Liver (tissue), 9 donors: ENCODE results near the gene PDE1C. TPM values are rescaled to one million over a fixed set of nuclear protein-coding genes. Genes with fewer than 3 reads are reported as not detected.

Experiments used
- DNase-seq: peaks from one replicate; pipeline ENCODE4 v3.0.0-alpha.2; 2017; ENCODE audit warnings: low spot score
- H3K27ac ChIP-seq, 2 donors: one replicate each; pipeline ENCODE4 v1.7.0; 2013; ENCODE audit warnings: inconsistent platforms in 2 of 2, low read length in 2 of 2, control low read depth in 1 of 2, low read depth in 1 of 2, mild to moderate bottlenecking in 1 of 2
- H3K27me3 ChIP-seq, 4 donors: one replicate each; pipeline versions ENCODE4 v1.6.1 to v1.7.0; 2013; ENCODE audit warnings: low read length in 3 of 4, inconsistent platforms in 1 of 4, mild to moderate bottlenecking in 1 of 4, moderate library complexity in 1 of 4; ENCODE audit not compliant: control insufficient read depth in 4 of 4, insufficient read depth in 4 of 4
- H3K36me3 ChIP-seq, 4 donors: one replicate each; pipeline versions ENCODE4 v1.6.1 to v1.7.0; 2013; ENCODE audit warnings: low read length in 3 of 4, mild to moderate bottlenecking in 3 of 4, low read depth in 1 of 4, moderate library complexity in 1 of 4; ENCODE audit not compliant: control insufficient read depth in 4 of 4, insufficient read depth in 3 of 4
- H3K4me1 ChIP-seq, 4 donors: one replicate each; pipeline versions ENCODE4 v1.6.1 to v1.7.0; 2013; ENCODE audit warnings: low read length in 3 of 4, mild to moderate bottlenecking in 3 of 4, moderate library complexity in 1 of 4; ENCODE audit not compliant: control insufficient read depth in 4 of 4, insufficient read depth in 4 of 4
- H3K4me3 ChIP-seq, 3 donors: one replicate each; pipeline versions ENCODE4 v1.6.1 to v1.7.0; 2013; ENCODE audit warnings: low read length in 3 of 3, control low read depth in 1 of 3, low read depth in 1 of 3, mild to moderate bottlenecking in 1 of 3
- H3K9ac ChIP-seq, 2 donors: one replicate each; pipeline ENCODE4 v1.7.0; 2013; ENCODE audit warnings: low read length in 2 of 2, mild to moderate bottlenecking in 2 of 2, moderate library complexity in 2 of 2, control low read depth in 1 of 2, low read depth in 1 of 2
- H3K9me3 ChIP-seq, 4 donors: one replicate each; pipeline versions ENCODE4 v1.6.1 to v1.7.0; 2013; ENCODE audit warnings: low read length in 3 of 4; ENCODE audit not compliant: control insufficient read depth in 4 of 4
- EGR1 ChIP-seq, 2 donors: IDR thresholded peaks; 2 replicates each; pipeline ENCODE4 v1.6.1; 2016 to 2018; ENCODE audit warnings: antibody characterized with exemption in 2 of 2, low read depth in 2 of 2
- FOXA1 ChIP-seq: IDR thresholded peaks from 2 replicates; pipeline ENCODE4 v1.6.1; 2016; ENCODE audit warnings: antibody characterized with exemption
- FOXA2 ChIP-seq: IDR thresholded peaks from 2 replicates; pipeline ENCODE4 v1.6.1; 2016; ENCODE audit warnings: antibody characterized with exemption
- GABPA ChIP-seq, 2 donors: IDR thresholded peaks in 1 of 2; conservative IDR thresholded peaks in 1 of 2; 2 replicates each; pipeline ENCODE4 v1.6.1; 2016; ENCODE audit warnings: antibody characterized with exemption in 2 of 2, mild to moderate bottlenecking in 1 of 2, moderate library complexity in 1 of 2
- HNF4A ChIP-seq, 2 donors: conservative IDR thresholded peaks; 2 replicates each; pipeline ENCODE4 v1.6.1; 2016; ENCODE audit warnings: antibody characterized with exemption in 2 of 2, mild to moderate bottlenecking in 2 of 2
- HNF4G ChIP-seq: IDR thresholded peaks from 2 replicates; pipeline ENCODE4 v1.6.1; 2016; ENCODE audit warnings: antibody characterized with exemption
- NR2F2 ChIP-seq: IDR thresholded peaks from 2 replicates; pipeline ENCODE4 v1.6.1; 2016; ENCODE audit warnings: antibody characterized with exemption
- RXRA ChIP-seq, 2 donors: IDR thresholded peaks; 2 replicates each; pipeline ENCODE4 v1.6.1; 2017 to 2018; ENCODE audit warnings: antibody characterized with exemption in 2 of 2, mild to moderate bottlenecking in 1 of 2
- SP1 ChIP-seq: IDR thresholded peaks from 2 replicates; pipeline ENCODE4 v1.6.1; 2018; ENCODE audit warnings: antibody characterized with exemption, mild to moderate bottlenecking
- TAF1 ChIP-seq: conservative IDR thresholded peaks from 2 replicates; pipeline ENCODE4 v1.6.1; 2016; ENCODE audit warnings: antibody characterized with exemption, mild to moderate bottlenecking
- YY1 ChIP-seq: IDR thresholded peaks from 2 replicates; pipeline ENCODE4 v1.6.1; 2016; ENCODE audit warnings: antibody characterized with exemption, mild to moderate bottlenecking
- WGBS: extraction: QIAGEN DNeasy Blood & Tissue Kit; methylation state at CpG from one replicate; pipeline ENCODE4 v1.1.7; 2013; 5-methylcytosine and 5-hydroxymethylcytosine counted together
- polyA plus RNA-seq, 2 donors: library from polyadenylated mRNA; stranded (reverse) in 1 of 2; unstranded in 1 of 2; fragments of 200-250 nt in 1 of 2; fragments of >200 nt in 1 of 2; fragmentation: Nextera tagmentation in 1 of 2; extraction: Ambion mirVana in 1 of 2; gene quantifications; one replicate each; pipeline versions ENCODE4 v1.2.1 to v1.2.3, GENCODE V29; 2013 to 2015
- total RNA-seq, 2 donors: library from RNA; depleted of rRNA; stranded (reverse); fragments of >200 nt; gene quantifications; one replicate each; pipeline ENCODE4 v1.2.3, GENCODE V29; 2014
- TF ChIP-seq, protein P1 (sequence below): fragments of 150-350 bp; IDR thresholded peaks from 2 replicates; pipeline ENCODE4 v1.5.1; 2017; ENCODE audit warnings: improper control_type of control experiment, low read depth, low read length; ENCODE audit not compliant: missing input control
- TF ChIP-seq, protein P2 (sequence below): IDR thresholded peaks from 2 replicates; pipeline ENCODE4 v1.6.1; 2016; ENCODE audit warnings: antibody characterized with exemption
- TF ChIP-seq, protein P3 (sequence below): IDR thresholded peaks from 2 replicates; pipeline ENCODE4 v1.6.1; 2016; ENCODE audit warnings: antibody characterized with exemption, mild to moderate bottlenecking
- TF ChIP-seq, protein P4 (sequence below): IDR thresholded peaks from 2 replicates; pipeline ENCODE4 v1.6.1; 2016; ENCODE audit warnings: antibody characterized with exemption
- TF ChIP-seq, protein P5 (sequence below): IDR thresholded peaks from 2 replicates; pipeline ENCODE4 v1.6.1; 2016; ENCODE audit warnings: antibody characterized with exemption
- donor health status: healthy.
- donor health status: healthy.
- donor health status: healthy.
- donor health status: healthy.
- donor health status: healthy.

The PDE1C gene
- total and polyA plus RNA-seq, 4 donors, result 0.05 to 0.92 (median 0.47) TPM; not detected in 1

DNA sequence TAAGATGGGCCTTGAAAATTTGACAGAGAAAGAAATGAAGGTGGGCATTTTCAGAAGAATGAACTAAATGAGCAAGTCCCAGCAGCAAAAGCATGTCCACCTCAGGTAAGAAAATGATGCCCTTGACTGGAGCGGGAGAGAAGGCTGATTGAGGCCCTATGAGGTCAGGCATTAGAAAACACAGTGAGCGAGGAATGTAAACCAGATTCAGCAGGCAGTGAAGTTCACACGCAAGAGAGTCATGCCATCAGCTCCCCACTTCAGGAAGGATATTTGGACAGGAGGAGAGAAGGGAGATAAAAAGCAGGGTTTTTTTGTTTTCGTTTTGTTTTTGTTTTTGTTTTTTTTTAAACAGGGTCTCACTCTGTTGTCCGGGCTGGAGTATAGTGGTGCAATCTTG, 216.8 kb downstream of the PDE1C start:
- Histone ChIP-seq H3K27ac (no peak overlapping the region), H3K9me3 (no peaks in the 10 kb centered on the region), H3K27me3 (no peaks in the 10 kb centered on the region), H3K4me3 (no peak overlapping the region), H3K9ac (no peak overlapping the region), H3K36me3 (no peaks in the 10 kb centered on the region), H3K4me1 (no peaks in the 10 kb centered on the region)
- no peak for DNase-seq
- 78% methylated on average over 5 of the region's 5 CpGs for WGBS
- TF ChIP-seq YY1, result no peak
- no peak for TF ChIP-seq GABPA (IDR thresholded peaks at IDR 0.05 in 1 of 2, conservative IDR thresholded peaks at IDR 0.05 in 1 of 2)
- TF ChIP-seq, protein P1, sequence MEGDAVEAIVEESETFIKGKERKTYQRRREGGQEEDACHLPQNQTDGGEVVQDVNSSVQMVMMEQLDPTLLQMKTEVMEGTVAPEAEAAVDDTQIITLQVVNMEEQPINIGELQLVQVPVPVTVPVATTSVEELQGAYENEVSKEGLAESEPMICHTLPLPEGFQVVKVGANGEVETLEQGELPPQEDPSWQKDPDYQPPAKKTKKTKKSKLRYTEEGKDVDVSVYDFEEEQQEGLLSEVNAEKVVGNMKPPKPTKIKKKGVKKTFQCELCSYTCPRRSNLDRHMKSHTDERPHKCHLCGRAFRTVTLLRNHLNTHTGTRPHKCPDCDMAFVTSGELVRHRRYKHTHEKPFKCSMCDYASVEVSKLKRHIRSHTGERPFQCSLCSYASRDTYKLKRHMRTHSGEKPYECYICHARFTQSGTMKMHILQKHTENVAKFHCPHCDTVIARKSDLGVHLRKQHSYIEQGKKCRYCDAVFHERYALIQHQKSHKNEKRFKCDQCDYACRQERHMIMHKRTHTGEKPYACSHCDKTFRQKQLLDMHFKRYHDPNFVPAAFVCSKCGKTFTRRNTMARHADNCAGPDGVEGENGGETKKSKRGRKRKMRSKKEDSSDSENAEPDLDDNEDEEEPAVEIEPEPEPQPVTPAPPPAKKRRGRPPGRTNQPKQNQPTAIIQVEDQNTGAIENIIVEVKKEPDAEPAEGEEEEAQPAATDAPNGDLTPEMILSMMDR, result no peak
- no peak for TF ChIP-seq FOXA2
- no peak for TF ChIP-seq NR2F2
- TF ChIP-seq HNF4G, result no peak
- TF ChIP-seq EGR1 (IDR thresholded peaks at IDR 0.05; ENCODE audit: low read depth in 2 of 2), result no peak
- TF ChIP-seq HNF4A (conservative IDR thresholded peaks at IDR 0.05), result no peak
- TF ChIP-seq, protein P2, sequence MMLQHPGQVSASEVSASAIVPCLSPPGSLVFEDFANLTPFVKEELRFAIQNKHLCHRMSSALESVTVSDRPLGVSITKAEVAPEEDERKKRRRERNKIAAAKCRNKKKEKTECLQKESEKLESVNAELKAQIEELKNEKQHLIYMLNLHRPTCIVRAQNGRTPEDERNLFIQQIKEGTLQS, result no peak
- TF ChIP-seq RXRA (IDR thresholded peaks at IDR 0.05), result no peak
- TF ChIP-seq, protein P3, sequence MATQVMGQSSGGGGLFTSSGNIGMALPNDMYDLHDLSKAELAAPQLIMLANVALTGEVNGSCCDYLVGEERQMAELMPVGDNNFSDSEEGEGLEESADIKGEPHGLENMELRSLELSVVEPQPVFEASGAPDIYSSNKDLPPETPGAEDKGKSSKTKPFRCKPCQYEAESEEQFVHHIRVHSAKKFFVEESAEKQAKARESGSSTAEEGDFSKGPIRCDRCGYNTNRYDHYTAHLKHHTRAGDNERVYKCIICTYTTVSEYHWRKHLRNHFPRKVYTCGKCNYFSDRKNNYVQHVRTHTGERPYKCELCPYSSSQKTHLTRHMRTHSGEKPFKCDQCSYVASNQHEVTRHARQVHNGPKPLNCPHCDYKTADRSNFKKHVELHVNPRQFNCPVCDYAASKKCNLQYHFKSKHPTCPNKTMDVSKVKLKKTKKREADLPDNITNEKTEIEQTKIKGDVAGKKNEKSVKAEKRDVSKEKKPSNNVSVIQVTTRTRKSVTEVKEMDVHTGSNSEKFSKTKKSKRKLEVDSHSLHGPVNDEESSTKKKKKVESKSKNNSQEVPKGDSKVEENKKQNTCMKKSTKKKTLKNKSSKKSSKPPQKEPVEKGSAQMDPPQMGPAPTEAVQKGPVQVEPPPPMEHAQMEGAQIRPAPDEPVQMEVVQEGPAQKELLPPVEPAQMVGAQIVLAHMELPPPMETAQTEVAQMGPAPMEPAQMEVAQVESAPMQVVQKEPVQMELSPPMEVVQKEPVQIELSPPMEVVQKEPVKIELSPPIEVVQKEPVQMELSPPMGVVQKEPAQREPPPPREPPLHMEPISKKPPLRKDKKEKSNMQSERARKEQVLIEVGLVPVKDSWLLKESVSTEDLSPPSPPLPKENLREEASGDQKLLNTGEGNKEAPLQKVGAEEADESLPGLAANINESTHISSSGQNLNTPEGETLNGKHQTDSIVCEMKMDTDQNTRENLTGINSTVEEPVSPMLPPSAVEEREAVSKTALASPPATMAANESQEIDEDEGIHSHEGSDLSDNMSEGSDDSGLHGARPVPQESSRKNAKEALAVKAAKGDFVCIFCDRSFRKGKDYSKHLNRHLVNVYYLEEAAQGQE, result no peak
- TF ChIP-seq SP1, result no peak
- TF ChIP-seq, protein P4, sequence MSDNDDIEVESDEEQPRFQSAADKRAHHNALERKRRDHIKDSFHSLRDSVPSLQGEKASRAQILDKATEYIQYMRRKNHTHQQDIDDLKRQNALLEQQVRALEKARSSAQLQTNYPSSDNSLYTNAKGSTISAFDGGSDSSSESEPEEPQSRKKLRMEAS, result no peak
- TF ChIP-seq, protein P5, sequence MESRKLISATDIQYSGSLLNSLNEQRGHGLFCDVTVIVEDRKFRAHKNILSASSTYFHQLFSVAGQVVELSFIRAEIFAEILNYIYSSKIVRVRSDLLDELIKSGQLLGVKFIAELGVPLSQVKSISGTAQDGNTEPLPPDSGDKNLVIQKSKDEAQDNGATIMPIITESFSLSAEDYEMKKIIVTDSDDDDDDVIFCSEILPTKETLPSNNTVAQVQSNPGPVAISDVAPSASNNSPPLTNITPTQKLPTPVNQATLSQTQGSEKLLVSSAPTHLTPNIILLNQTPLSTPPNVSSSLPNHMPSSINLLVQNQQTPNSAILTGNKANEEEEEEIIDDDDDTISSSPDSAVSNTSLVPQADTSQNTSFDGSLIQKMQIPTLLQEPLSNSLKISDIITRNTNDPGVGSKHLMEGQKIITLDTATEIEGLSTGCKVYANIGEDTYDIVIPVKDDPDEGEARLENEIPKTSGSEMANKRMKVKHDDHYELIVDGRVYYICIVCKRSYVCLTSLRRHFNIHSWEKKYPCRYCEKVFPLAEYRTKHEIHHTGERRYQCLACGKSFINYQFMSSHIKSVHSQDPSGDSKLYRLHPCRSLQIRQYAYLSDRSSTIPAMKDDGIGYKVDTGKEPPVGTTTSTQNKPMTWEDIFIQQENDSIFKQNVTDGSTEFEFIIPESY, result no peak
- no peak for TF ChIP-seq TAF1

DNA sequence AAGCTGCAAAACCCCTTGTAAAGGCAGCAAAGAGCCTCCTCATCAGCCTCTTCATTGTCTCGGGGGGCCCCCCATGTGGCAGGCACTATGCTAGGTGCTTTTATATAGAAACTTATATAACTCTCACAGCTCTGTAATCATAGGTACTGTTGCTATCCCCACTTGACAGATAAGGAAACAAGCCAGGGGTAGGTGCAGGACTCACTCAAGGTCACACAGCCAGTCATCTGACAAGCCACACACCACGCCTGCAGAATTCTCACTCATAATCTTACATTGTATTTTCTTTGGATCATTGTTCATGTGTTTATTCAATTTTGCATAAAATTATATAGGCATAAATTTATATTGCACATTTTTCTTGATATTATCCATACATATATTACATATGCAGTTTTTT, 217.7 kb downstream of the PDE1C start:
- Histone ChIP-seq H3K4me3 (no peak overlapping the region), H3K9ac (no peak overlapping the region), H3K9me3 (no peaks in the 10 kb centered on the region), H3K4me1 (no peaks in the 10 kb centered on the region), H3K27ac (no peak overlapping the region), H3K27me3 (no peaks in the 10 kb centered on the region), H3K36me3 (no peaks in the 10 kb centered on the region)
- no peak for DNase-seq
- 67% methylated on average over 2 of the region's 2 CpGs for WGBS
- TF ChIP-seq FOXA1 (no peak), HNF4A (conservative IDR thresholded peaks at IDR 0.05) (no peak), TAF1 (no peak), GABPA (IDR thresholded peaks at IDR 0.05 in 1 of 2, conservative IDR thresholded peaks at IDR 0.05 in 1 of 2) (no peak), SP1 (no peak), EGR1 (IDR thresholded peaks at IDR 0.05; ENCODE audit: low read depth in 2 of 2) (no peak), NR2F2 (no peak), FOXA2 (no peak), RXRA (IDR thresholded peaks at IDR 0.05) (no peak)
- TF ChIP-seq, protein P3, result no peak
- TF ChIP-seq, protein P2, result no peak
- TF ChIP-seq, protein P4, result no peak
- TF ChIP-seq, protein P5, result no peak
